ENCODE results near the gene MMRN2.

- TF ChIP-seq POLR2A (IDR thresholded peaks at IDR 0.05) (no peak), CTCF (IDR thresholded peaks at IDR 0.05) (no peak)
Measured at GRCh38 chr10:86941991-86942421, 15.4 kb downstream of the MMRN2 start.
